SIG-M5 treated with dmso at 0.1 percent for 504 hours (cell line): Measurements from ENCODE around the gene GLRX3.
"Not testable (repeated sequence)": the region's sequence is repeated elsewhere in the genome, so short reads cannot be mapped to it uniquely, and the experiment has no call there.

ENCODE experiments used
- DNase-seq: peaks from one replicate; lab custom pipeline; 2025; ENCODE audit not compliant: unreplicated experiment; lab: John Stamatoyannopoulos, UW

The GLRX3 gene

DNA sequence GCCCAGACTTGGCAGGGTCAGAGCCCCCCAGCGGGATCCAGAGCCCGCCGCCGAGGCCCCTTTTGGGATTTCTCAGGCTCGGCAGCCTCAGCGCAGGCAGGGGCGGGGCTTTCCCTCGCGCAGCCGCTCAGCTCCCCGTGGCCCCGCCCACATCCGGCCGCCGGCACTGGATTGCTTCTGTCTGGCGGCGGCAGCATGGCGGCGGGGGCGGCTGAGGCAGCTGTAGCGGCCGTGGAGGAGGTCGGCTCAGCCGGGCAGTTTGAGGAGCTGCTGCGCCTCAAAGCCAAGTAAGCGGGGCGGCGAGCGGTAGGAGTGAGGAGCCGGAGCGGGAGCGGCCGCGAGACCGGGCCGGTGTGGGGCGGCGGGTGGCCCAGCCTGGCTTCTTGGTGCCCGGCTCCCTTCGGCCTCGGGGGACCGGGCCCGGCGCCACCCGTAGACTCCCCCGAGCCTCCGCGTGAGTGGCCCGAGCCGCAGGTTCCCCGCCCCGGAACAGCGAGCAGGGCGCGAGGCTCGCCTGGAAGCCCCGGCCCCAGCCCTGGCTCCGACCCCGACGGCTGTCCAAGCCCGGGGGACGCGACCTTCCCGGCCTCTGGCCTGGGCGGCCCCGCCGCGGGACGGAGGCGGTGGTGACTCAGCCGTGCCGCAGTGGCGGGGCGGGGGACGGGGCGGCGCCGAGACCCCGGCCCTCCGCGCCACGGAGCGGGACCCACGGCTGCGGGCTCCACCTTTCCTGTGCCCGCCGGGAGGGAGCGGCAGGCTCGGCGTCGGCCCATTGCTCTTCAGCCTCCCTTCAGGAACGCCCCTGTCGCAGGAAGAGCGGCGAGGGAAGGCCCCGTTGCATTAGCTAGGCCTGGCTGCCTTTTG, at the start of gene GLRX3:
Gene GLRX3 (plus strand): TSS at position 166 of the 864 bp plus-strand sequence. CDS start 30 bp downstream, at position 196.
- peak; percentile 71 for DNase-seq

DNA sequence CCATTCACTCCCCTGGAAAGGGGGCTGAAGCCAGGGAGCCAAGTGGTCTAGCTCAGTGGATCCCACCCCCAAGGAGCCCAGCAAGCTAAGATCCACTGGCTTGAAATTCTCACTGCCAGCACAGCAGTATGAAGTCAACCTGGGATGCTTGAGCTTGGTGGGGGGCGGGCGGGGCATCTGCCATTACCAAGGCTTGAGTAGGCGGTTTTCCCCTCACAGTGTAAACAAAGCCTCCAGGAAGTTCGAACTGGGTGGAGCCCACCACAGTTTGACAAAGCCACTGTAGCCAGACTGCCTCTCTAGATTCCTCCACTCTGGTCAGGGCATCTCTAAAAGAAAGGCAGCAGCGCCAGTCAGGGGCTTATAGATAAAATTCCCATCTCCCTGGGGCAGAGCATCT, 45.6 kb upstream of the GLRX3 start:
- not testable (repeated sequence) for DNase-seq

DNA sequence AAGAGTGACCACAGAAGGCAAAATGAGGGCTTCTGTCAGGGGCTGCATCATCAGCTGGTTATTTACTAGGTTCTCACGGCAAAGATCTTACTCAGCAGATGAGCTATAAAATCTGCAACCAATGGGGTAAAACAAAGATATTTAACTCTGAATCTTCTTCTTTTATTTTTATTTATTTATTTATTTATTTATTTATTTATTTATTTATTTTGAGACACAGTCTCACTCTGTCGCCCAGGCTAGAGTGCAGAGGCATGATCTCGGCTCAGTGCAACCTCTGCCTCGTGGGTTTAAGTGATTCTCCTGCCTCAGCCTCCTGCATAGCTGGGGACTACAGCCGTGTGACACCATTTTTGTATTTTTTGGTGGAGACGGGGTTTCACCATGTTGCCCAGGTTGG, 36.8 kb upstream of the GLRX3 start:
- no peak for DNase-seq

DNA sequence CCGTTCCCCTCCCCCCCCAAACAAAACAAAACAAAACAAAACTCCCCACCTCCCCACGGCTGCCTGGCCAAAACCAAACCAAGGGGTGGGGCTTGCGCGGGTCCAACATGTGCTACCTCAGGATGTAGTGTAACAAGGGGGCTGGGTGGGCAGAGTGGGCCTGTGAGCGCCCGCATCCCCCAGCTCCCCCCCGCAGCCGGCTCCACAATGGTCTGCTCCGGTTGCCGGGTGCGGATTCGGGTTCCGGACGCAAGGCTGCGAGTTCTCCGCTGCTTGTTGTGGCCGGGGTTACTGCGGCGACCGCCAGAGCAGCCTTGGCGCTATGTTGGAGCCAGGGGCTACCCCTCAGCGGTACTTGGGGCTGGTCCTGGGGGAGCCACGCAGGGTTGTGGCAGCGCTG, 30.5 kb upstream of the GLRX3 start:
- no peak for DNase-seq

DNA sequence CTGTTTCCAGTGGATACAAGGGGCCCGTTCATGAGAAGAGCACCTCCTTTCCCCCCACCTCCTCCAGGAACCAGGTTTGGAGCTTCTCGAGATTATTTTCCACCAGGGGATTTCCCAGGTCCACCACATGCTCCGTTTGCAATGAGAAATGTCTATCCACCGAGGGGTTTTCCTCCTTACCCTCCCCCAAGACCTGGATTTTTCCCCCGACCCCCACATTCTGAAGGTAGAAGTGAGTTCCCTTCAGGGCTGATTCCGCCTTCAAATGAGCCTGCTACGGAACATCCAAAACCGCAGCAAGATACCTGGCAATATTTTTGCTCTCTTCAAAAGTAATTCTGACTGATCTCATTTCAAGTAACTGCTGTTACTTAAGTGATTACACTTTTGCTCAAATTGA, 28.0 kb upstream of the GLRX3 start:
- not testable (repeated sequence) for DNase-seq

DNA sequence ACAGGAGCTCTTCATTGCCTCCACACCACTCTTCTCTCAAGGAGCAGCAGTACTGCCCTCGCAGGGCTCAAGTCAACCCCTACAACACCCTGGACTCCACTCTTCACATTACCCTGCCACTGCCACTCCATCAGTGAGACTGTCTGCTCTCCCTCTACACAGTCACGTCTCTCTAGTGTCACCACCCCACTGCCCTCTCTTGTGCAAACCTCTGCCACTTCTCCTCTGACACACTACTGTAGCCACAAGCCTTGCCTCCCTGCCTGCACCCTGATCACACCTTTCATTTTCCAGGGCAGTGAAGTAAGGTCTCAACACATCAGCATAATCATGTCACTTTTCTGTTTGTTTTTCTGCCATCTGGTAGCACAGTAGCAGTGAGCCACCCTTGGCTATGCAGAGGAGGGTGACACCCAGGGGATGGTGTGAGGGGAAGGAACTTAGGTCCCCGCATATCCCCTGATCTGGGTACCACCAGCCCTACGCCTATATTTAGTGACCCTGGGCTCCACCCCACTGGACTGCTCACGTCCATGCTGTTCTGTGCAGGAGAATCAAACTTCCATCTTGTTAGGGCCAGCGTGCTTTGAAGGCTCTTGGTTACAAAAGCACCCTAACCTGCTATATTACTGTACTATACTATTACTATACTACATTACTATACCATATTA, 27.1 kb upstream of the GLRX3 start:
- peak; percentile 20 for DNase-seq

DNA sequence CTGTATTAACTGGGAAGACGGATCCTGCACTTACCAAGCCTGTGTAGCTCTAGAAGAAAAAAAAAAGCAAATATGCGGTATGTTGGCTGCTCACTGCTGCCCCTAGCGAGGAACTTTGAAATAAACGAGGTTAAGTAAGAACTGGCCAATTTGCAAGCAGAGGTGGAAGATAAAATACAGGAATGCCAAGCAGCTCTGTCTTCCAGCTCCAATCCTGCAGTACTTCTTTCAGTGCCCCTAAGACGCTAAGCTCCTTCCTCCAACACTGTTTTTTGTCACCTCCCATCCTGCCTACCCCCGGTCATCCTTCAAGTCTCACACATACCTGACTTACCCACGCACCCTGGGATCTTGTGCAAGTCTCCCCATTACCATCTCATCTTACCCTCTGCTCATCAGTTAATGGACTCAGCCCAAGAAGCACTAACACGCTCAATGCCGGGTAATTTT, 26.4 kb upstream of the GLRX3 start:
- peak; percentile 69 for DNase-seq

DNA sequence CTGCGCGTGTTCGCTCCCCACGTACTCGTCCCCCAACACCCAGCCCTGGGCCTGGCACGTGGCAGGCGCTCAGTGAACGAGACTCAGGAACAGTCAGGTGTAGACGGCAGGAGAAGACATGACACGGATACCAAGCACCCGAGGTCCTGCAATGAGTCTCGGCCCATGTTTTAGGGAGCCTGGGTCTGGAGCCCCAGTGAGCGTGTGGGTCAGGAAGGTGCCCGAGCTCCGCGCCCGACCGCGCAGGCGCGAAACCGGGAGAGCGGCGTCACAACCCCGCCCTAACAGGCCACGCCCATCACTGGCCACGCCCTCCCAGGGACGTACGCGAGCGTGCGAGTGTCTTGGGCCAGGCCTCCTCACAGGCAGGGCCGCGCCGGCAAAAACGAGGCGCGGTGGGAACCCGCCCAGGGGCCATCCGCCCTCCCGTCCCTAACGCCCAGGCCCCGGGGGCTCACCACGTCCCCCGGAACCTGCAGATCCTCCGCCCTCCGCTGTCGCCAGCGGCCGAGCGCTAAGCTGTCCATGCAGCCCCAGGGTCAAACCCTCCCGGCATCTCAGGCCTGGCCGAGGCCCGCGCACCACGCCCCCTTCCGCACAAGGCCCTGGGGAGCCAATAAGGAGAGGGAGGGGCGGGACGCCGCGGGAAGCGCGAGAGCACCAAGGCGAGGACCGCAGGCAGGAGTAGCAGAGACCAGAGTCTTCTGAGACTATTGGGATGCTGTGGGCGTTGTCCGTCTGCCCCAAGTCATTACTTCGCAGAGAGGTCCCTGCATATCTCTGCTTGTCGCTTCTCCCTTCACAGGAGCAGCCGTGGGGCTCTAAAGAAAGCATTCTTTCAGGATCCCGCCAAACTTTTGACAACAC, 25.7 kb upstream of the GLRX3 start, which contains the start of gene C10orf143:
Gene C10orf143 (minus strand): TSS at position 585 of the 867 bp plus-strand sequence. CDS start 58 bp downstream, at position 527.
- peak; percentile 87 for DNase-seq

DNA sequence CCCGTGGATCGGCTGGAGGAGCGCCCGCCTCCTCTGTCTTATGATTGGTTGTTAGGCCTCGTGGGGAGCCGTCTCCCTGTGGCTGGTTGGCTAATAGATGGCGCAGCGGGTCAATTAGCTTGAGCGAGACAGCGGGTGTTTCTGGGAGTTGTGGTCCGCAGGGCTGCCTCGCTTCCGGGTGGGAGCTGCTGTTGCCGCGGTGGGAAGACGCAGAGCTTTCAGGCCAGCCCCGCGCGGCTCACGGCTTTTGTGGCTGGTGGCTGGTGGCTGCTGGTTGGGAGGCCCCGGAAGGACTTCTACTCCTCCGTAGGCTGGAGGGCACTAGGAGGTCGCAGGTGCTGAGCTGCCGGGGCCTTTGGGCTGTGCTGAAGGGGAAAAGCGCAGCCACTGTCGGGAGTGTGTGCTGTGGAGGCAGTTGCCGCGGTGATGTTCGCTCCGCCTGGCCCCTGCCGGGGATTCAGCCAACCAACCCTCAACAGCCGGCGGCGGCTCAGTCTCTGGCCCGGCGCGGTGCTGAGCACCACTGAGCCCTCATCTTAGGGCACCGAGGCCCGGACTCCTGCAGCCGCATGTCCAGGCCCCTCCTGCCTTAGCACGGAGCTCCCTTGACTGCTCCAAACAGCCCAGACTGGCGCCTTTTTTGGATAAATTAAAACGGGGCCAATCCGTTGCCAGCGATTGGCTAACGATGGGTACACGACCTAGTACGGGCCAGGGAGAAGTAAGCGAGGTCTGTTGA, 24.9 kb upstream of the GLRX3 start:
- DNase-seq = peak; percentile 96

DNA sequence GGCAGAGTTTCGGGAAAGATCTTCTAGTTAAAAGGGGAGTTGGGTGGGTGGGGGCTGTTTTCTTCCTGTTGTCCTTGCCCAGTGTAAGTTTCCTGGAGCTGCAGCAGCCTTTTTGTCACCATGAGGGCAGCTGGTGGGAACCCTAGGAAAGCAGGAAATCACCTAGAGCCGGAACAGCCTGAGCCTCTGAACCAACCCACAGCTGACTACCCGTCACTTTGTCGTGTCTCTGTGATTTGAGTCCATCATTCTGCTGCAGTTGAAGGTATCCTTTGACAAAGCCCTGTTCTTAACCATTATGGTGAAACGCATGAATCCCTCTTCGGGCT, 24.4 kb upstream of the GLRX3 start:
- DNase-seq = no peak

DNA sequence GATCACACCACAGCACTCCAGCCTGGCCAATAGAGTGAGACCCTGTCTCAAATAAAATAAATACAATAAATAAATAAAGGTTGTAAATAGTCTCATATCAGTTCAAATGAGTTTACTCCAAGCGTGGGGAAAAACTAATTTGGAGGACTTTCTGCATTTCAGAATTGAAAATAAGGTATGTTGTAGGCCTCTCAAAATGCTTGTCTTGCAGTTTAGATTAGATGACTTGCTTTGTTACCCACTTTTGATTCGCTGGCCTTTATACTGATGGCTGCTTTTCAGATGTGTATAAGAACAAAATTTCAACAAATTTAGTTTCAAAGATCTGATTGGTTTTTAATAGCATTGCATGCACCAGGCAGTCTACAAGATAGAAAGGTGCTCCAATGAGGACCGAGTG, 23.4 kb upstream of the GLRX3 start:
- no peak for DNase-seq

DNA sequence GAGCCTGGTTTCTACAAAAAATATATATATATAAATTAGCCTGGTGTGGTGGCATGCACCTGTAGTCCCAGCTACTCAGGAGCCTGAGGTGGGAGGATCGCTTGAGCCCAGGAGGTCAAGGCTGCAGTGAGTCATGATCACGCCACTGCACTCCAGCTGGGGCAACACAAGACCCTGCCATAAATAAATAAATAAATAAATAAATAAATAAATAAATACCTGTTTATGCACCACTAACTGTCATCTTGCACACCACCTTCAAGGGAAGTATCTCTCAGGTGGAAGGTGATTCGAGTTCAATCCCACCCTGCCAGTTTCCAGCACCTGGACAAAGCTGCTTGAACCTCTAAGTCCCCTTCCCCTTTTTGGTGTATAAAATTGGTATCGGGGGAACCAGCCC, 19.2 kb upstream of the GLRX3 start:
- DNase-seq = not testable (repeated sequence)

DNA sequence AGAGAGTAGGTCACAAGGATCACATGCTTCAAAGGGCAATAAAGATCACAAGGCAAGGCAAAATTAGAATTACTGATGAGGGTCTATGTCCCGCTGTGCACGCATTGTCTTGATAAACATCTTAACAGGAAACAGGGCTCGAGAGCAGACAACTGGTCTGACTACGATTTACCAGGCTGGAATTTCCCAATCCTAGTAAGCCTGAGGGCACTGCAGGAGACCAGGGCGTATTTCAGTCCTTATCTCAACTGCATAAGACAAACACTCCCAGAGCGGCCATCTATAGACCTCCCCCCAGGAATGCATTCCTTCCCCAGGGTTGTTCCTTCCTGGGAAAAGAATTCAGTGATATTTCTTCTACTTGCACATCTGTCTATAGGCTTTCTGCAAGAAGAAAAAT, 18.7 kb upstream of the GLRX3 start:
- not testable (repeated sequence) for DNase-seq

DNA sequence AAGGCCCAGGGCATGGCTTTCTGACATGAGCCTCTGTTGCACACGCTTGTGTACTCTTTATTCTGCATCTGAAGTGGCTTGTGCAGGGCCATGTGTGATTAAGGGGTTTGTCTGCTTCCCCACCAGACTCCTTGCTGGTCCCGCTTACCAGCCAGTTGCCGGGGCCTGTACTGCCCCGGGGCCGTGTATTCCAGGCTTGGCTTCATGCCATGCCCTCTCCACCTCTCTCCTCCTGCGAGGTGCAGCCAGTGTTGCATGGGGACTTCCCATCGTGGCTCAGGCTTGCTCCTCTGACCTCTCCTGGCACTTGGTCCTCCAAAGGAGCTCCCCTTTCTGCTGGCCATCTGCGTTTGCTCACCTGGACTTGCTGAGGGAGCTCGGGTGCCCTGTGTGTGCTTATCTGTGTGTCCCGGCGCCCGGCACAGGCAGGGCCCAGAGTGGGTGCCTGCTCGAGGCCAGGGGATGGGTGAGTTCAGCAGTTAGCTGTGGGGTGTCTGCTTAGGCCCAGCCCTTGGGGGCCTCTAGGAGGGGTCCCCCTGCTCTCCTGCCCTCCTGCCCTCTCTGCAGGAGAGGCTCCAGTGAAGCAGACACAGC, 14.6 kb upstream of the GLRX3 start:
- DNase-seq = no peak

DNA sequence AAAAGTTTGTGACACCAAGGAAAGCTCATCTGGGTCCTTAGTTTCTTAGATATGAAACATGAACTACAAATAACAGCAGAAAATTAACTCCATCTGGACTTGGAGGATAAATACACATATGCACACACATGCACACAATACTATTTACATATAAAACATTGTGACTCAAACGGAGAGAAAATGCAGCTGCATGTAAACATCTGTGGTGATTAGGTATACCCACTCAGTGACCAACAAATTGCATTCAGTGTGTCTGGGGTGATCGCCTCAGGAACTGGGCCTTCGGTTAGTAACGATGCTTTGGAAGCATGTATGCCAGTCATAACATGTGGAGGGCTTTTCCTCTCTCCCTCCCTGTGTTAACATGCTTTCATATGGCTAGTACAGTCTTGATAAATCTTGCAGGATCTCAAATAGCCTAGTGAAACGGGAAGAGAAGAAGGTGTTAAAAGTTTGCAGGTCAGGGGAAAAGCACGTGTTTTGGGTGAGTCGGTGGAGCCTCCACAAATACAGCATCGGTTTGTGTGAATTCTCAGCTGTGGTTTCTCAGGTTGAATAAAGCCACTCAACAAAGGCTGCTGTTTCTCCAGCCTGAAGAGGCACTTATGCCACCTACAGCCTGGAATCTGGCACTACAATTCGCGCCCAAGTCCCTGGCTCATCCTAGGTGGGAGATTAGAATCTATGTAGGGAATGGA, 8.7 kb upstream of the GLRX3 start:
- peak; percentile 35 for DNase-seq

DNA sequence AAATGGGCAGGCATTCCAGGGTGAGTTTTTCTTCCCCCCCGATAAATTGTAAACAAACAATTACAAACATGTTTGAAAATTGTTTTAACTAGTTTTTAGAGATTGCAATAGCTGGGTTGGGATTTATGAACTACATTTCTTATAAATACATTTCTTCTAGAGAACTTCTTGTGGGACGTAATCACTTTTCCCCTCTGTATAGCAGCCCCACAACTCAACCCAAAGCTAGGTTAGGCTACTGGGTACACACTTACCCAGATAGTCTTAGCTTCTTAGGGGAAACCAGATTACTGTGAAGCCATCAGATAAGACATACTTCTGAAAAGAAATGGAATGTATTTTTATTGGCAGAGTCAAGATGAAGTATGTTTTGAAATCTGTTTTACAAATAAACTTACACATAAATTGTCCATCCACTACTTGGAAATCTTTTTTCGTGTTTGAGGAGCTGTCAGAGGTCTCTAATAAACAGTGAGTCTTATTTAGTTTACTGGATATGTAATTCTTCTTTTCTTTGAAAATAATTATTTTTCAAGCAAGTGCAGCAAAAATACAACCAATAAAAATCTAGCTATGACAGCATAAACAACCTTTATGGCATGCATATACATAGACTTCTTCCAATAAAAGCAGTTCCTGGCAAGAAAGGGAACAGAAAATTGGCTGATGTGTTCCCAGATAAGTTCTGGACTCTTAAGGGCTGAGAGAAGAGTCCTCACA, 8.0 kb upstream of the GLRX3 start:
- DNase-seq = no peak

DNA sequence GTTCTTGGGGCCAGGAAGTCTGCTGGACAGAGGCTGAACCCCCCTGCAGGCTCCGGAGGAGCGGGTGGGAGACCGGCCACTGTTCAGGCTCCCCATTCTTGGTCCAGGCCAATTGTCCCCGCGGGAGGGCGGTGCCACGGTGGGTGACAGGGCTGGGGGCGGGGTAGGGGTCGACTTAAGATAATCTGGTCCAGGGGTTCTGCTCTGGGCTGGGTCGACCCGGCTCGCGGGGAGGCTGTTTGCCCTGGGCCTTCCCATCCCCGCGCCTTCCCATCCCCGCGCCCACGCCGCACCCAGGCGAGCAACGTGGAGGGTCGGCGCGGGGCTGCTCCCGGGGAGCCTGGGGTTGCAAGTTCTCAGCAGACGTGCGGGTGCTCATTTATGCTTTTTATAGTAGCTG, 7.3 kb upstream of the GLRX3 start:
- DNase-seq = no peak

DNA sequence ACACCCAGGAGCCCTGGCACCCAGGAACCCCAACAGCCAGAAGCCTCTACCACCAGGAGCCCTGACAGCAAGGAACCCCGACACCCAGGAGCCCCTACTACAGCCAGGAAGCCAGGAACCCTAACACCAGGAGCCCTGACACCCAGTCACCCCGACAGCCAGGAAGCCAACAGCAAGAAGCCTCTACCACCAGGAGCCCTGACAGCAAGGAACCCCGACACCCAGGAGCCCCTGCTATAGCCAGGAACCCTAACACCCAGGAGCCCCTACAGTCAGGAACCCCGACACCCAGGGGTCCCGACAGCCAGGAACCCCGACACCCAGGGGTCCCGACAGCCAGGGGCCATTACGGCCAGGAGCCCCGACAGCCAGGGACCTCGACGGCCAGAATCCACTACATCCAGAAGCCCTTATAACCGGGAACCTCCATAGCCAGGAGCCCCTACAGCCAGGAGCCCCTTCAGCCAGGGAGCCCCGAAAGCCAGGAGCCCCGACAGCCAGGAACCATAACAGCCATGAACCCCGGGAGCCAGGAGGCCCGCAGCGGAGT, 440 bp upstream of the GLRX3 start:
- DNase-seq = no peak

DNA sequence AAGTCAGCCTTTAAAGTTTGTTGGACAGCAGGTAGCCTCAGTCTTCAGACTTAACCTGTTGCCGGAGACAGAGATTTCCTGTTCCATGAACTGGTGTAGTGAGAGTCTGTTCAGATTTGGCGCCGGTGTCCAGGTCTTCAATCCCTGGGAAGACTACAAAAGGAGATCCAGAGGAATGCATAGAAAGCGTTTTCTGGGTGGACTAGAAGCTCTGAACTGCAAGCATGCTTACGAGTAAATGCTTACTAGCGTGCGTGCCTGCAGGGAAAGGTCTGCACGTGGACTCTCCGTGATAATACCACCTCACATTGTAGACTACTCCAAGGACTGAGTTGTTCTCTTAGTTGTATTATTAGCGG, 878 bp downstream of the GLRX3 start:
- peak; percentile 6 for DNase-seq
